Naive thymus-derived CD8-positive, alpha-beta T cell (primary cell): Measurements from ENCODE around the gene ATG101. TPM values are rescaled to one million over a fixed set of nuclear protein-coding genes. Genes with fewer than 3 reads are reported as not detected.

Source experiments
- ATAC-seq, 2 donors: fragments of 150-1000 bp; cut with Tn5 transposase in 1 of 2; sonication (Bioruptor Pico), chemical (Tn5 transposase) in 1 of 2; 1 replicate in 1 of 2; 2 replicates in 1 of 2; pipeline ENCODE4 v1.10.0; 2021; ENCODE audit warnings: mild to moderate bottlenecking in 2 of 2, moderate library complexity in 2 of 2
- POLR2A ChIA-PET: fragments of 350-600 bp; sonication (Branson Sonifier 250); formaldehyde crosslinking; loops from one replicate; lab custom pipeline; 2021; ENCODE audit warnings: antibody characterized with exemption; lab: Charles Lee
- DNase-seq, 10 donors: peaks; one replicate each; pipeline versions ENCODE4 v3.0.0 to v3.0.0-alpha.2; 2020 to 2022
- H3K27ac Mint-ChIP-seq, 10 donors: one replicate each; pipeline ENCODE4 v1.8.0; 2020 to 2022; ENCODE audit warnings: mild to moderate bottlenecking in 10 of 10, mixed read lengths in 10 of 10, moderate library complexity in 4 of 10, inconsistent platforms in 1 of 10
- H3K27me3 Mint-ChIP-seq, 5 donors: one replicate each; pipeline ENCODE4 v1.8.0; 2021 to 2022; ENCODE audit warnings: mixed read lengths in 5 of 5
- H3K36me3 Mint-ChIP-seq, 3 donors: one replicate each; pipeline ENCODE4 v1.8.0; 2020 to 2022; ENCODE audit warnings: mixed read lengths in 3 of 3, mild to moderate bottlenecking in 2 of 3, inconsistent platforms in 1 of 3
- H3K4me1 Mint-ChIP-seq, 4 donors: one replicate each; pipeline ENCODE4 v1.8.0; 2021 to 2022; ENCODE audit warnings: mixed read lengths in 4 of 4
- H3K4me3 Mint-ChIP-seq, 10 donors: one replicate each; pipeline ENCODE4 v1.8.0; 2020 to 2022; ENCODE audit warnings: mild to moderate bottlenecking in 10 of 10, mixed read lengths in 10 of 10, moderate library complexity in 6 of 10, inconsistent platforms in 1 of 10
- H3K9me3 Mint-ChIP-seq, 9 donors: one replicate each; pipeline ENCODE4 v1.8.0; 2020 to 2022; ENCODE audit warnings: mixed read lengths in 9 of 9, mild to moderate bottlenecking in 3 of 9, inconsistent platforms in 1 of 9, moderate library complexity in 1 of 9
- polyA plus RNA-seq, 3 donors: library from polyadenylated mRNA; unstranded; fragments of 300-500 nt; fragmentation: Illumina TruSeq; gene quantifications; one replicate each; pipeline ENCODE4 v1.2.3, GENCODE V29; 2021
- total RNA-seq, 8 experiments: library from RNA in 2 of 8; stranded (reverse) in 2 of 8; gene quantifications; one replicate each; pipeline ENCODE4 v1.2.3 and lab custom pipeline; 2021 to 2026

Gene ATG101
- total and polyA plus RNA-seq, 5 experiments from 2014 or later: 17.6 to 28.8 (median 19.4) TPM

DNA sequence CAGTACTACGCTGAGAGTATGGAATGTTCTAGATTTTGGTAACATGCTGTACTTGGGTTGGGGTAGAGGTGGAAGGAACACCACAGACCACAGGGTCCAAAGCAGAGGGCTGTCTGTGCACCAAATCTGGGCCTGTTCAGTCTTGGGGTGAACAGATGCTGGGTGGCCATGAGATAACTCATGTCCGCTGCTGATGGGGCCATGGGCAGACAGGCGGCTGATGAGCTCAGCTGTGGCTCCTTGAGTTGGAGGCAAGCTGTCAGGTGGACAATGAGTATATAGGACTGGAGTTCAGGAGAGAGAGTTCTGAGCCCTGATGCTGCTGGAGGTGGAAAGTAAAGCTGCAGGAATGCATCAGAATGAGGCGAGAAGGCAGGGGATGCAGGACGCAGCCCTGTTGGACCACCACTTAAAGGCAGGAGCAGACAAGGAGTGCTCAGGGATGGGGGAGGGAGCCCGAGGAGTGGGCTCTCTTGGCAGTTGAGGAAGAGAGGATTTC, 16.0 kb downstream of the ATG101 start:
- no peaks in the 10 kb centered on the region for H3K9me3 Mint-ChIP-seq

DNA sequence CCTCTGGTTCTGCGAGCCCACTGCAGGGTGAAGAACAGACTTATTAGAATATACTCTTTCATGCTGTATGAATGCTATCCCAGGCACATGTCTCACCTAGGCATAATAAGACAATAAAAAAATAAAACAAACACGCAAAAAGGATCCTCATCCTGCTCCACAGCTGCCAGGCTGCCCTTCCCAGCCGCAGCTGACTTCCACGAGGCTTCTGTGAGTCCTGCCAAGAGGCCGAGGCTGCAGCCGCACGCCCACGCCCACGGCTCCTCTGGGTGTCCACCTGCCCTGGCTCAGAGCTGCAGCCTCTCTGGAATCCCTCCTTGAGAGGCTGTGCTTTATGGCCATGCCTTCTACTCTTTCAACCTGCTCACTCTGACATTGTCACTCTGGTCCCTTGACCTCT, 16.6 kb downstream of the ATG101 start:
- Mint-ChIP-seq H3K4me3 (no peak overlapping the region), H3K9me3 (no peaks in the 10 kb centered on the region), H3K4me1 (peaks cover 10 to 28% (median 14%) of the 10 kb centered on the region in 4 donors), H3K36me3 (no peaks in the 10 kb centered on the region), H3K27me3 (peaks cover 11 to 44% (median 35%) of the 10 kb centered on the region in 5 donors), H3K27ac (no peak overlapping the region)
- DNase-seq (no peak), ATAC-seq (no peak)
- POLR2A ChIA-PET: interaction anchor here (0.8 to 2.7 kb wide), 2 partner anchors 61 to 63 kb away, joined by 3 to 13 read pairs; no protein-coding TSS in a partner anchor

More for the DNA sequence above, 16.0 kb downstream of the ATG101 start:
- Mint-ChIP-seq H3K27ac (no peak overlapping the region), H3K4me3 (no peak overlapping the region), H3K27me3 (peaks cover 6 to 38% (median 29%) of the 10 kb centered on the region in 5 donors), H3K36me3 (no peaks in the 10 kb centered on the region), H3K4me1 (peaks cover 10 to 32% (median 15%) of the 10 kb centered on the region in 4 donors)
- POLR2A ChIA-PET: interaction anchor here (0.8 to 2.7 kb wide), 2 partner anchors 60 to 63 kb away, joined by 3 to 13 read pairs; no protein-coding TSS in a partner anchor
- DNase-seq (no peak), ATAC-seq (no peak)

DNA sequence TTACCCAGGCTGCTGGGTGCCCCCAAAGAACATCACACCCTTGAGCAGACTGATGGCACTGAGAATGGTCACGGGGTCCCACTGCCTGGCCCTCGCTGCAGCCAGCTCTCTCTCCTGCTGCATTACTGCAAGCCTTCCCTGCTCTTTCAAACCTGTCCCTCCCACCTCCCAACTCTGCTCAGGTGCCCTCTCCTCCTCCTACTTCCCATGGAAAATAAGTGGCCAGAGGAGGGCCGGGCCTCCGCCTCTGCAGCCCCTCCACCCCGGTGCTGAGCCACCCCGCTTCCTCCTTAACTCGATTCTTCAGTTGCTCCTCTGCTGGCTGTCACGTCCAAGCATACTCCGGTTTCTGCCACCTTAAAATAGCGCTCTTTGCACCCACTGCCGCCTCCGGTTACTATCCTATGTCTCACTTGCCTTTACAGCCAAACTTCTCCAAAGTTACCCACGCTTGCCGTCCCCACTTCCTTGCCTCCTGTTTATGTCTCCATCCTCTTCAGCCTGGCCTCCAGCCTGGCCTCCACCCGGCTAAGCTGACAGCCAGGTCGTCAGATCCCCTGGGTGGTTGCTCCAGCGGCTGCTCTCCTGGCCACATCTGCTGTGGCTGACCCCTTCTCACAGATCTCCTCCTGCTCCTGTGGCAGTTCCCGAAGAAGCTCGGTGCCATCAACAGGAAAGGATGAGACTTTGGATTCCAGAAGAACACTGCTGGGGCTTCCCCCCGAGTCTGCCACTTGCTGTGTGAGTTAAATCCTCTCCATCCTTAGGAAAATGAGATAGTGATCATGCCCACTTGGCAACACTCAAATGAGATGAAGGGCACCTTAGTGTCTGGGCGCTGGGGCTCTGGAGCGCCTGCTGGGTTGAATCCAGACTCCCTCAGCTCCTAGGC, 17.4 kb downstream of the ATG101 start:
- Mint-ChIP-seq H3K4me1 (peaks cover 5 to 20% (median 7%) of the 10 kb centered on the region in 4 donors), H3K27me3 (peaks cover 13 to 51% (median 39%) of the 10 kb centered on the region in 5 donors), H3K27ac (no peak overlapping the region), H3K4me3 (no peak overlapping the region), H3K9me3 (no peaks in the 10 kb centered on the region), H3K36me3 (no peaks in the 10 kb centered on the region)
- POLR2A ChIA-PET: interaction anchor here (2.7 kb wide), 1 partner anchor 62 kb away, joined by 13 read pairs; no protein-coding TSS in a partner anchor
- no peak for DNase-seq
- no peak for ATAC-seq

DNA sequence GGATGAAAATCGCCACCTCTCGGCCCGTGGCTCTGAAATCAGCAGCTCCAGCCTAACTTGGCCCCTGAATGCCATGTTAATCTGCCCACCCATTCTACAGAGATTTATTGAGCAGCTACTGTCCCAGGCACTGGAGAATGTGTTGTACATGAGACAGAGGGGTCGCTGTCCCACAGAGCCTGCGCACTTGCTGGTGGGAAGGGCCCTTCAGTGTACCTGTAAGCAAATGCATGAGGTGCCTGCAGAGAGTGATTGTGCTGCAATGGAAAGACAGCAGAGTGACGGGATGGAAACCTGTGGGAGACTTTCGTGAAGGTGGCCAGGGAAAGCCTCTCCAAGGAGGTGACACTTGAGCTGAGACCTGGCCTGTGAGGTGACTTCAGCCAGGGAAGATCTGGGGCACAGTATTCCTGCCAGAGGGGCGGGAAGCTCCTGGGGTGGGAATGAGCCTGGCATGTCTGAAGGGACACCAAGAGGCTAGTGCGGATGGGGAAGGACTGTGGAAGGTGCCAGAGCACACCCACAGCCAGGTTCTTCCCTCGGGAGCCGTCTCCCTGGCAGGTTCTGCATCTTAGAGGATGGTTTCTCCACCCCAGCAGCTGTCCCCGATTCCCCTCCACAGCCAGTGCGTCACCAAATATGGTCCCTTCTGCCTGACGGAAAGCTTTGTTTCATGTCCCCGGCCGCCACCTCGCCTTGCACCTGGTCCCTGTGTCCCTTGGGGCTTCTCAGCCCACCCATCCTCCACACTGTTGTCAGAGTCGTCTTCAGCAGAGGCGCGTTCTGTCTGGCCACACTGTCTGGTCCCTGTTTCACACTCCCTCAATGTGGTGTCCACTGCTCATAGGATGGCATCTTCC, 18.4 kb downstream of the ATG101 start:
- H3K27me3 Mint-ChIP-seq: peaks cover 16 to 51% (median 39%) of the 10 kb centered on the region in 5 donors

DNA sequence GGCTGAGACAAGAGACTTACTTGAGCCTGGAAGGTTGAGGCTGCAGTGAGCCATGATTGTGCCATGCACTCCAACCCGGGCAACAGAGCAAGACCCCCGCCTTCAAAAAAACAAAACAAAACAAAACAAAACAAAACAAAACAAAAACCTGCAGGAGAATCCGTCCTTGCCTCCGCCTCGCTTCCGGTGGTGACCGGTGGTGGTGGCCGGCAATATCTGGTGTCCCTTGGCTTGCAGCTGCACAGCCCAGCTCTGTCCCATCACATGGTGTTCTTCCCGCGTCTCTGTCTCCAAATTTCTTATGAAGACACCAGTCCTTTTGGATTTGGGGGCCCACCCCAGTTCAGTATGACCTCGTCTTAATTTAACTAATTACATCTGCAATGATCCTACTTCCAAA, 19.7 kb downstream of the ATG101 start:
- H3K27me3 Mint-ChIP-seq: peaks cover 18 to 55% (median 35%) of the 10 kb centered on the region in 5 donors
- H3K27ac Mint-ChIP-seq: no peak overlapping the region
- ATAC-seq: no peak
- H3K36me3 Mint-ChIP-seq: no peaks in the 10 kb centered on the region
- no peak overlapping the region for H3K4me3 Mint-ChIP-seq
- H3K9me3 Mint-ChIP-seq: no peaks in the 10 kb centered on the region
- no peak for DNase-seq
- POLR2A ChIA-PET: no interaction called here
- peaks cover 0 to 7% (median 0%) of the 10 kb centered on the region in 4 donors for H3K4me1 Mint-ChIP-seq

More for the DNA sequence above, 18.4 kb downstream of the ATG101 start:
- Mint-ChIP-seq H3K9me3 (no peaks in the 10 kb centered on the region), H3K4me3 (no peak overlapping the region), H3K4me1 (peaks cover 4 to 13% (median 4%) of the 10 kb centered on the region in 4 donors), H3K36me3 (no peaks in the 10 kb centered on the region), H3K27ac (peak overlapping the region in 1 of 10 donors; percentile 46)
- POLR2A ChIA-PET: no interaction called here
- DNase-seq (no peak), ATAC-seq (no peak)

DNA sequence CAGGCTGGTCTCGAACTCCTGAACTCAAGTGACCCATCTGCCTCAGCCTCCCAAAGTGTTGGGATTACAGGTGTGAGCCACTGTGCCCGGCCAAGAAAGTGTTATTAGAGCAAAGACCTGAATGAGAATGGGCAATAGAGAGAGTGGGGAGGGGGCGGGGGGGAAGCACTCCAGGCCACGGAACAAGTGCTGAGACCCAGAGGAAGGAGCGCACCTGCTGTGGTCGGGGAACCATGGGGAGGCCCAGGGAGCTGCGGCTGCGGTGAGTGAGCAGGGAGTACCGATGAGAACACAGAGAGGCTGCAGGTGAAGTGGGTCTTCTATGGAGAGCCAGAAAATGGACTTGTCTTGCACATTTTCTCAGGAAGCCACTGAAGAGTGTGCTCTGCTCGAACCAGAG, 20.5 kb downstream of the ATG101 start:
- H3K9me3 Mint-ChIP-seq: no peaks in the 10 kb centered on the region
- DNase-seq (no peak), ATAC-seq (no peak)
- POLR2A ChIA-PET: interaction anchor here (0.6 kb wide), 1 partner anchor 61 kb away, joined by 3 read pairs; no protein-coding TSS in a partner anchor
- no peak overlapping the region for H3K27ac Mint-ChIP-seq
- peaks cover 20 to 63% (median 39%) of the 10 kb centered on the region in 5 donors for H3K27me3 Mint-ChIP-seq
- H3K36me3 Mint-ChIP-seq: no peaks in the 10 kb centered on the region
- no peak overlapping the region for H3K4me3 Mint-ChIP-seq
- peaks cover 0 to 7% (median 0%) of the 10 kb centered on the region in 4 donors for H3K4me1 Mint-ChIP-seq

DNA sequence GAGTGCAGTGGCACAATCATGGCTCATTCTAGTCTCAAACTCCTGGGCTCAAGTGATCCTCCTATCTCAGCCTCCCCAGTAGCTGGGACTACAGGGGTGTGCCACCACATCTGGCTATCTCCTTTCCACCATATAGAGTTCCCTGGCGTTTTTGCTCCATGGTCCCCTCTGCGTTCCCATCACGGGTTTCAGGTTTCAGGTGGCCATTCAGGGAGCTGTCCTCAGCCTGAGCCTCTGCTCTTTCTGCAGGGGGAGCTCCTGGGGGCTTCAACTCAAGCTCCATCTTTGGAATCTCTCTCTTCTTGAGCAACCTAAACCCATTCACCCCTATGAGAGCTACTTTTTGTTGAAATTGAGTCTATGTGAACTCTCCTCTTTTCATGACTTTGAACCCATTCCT, 21.3 kb downstream of the ATG101 start:
- Mint-ChIP-seq H3K27me3 (peaks cover 20 to 71% (median 46%) of the 10 kb centered on the region in 5 donors), H3K27ac (no peak overlapping the region)
- POLR2A ChIA-PET: no interaction called here

DNA sequence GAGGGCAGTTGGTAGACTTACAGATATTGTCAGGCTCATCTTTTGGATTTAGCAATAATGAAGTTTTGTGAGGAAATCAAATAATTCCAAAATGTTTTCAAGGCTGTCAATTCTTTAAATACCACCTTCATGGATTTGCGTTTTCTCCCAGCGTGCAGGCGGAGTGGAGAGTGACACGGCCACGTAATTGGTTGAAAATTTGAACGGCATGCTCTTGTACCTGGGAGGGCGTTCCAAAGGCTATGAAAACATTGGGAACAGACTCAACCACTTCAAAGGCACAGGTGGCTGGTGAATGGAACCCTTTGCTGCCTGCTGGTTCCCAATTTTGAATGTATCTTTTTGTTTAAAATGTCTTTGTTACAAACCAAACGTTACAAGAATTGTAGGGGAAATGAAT, 22.1 kb downstream of the ATG101 start:
- Mint-ChIP-seq H3K27me3 (peaks cover 20 to 71% (median 46%) of the 10 kb centered on the region in 5 donors), H3K27ac (no peak overlapping the region), H3K4me1 (peaks cover 0 to 7% (median 0%) of the 10 kb centered on the region in 4 donors), H3K36me3 (no peaks in the 10 kb centered on the region), H3K9me3 (no peaks in the 10 kb centered on the region), H3K4me3 (no peak overlapping the region)
- POLR2A ChIA-PET: no interaction called here
- ATAC-seq: no peak
- DNase-seq: no peak

More for the DNA sequence above, 21.3 kb downstream of the ATG101 start:
- no peaks in the 10 kb centered on the region for H3K9me3 Mint-ChIP-seq
- ATAC-seq (no peak), DNase-seq (no peak)
- peaks cover 0 to 7% (median 0%) of the 10 kb centered on the region in 4 donors for H3K4me1 Mint-ChIP-seq
- H3K36me3 Mint-ChIP-seq: no peaks in the 10 kb centered on the region
- no peak overlapping the region for H3K4me3 Mint-ChIP-seq

DNA sequence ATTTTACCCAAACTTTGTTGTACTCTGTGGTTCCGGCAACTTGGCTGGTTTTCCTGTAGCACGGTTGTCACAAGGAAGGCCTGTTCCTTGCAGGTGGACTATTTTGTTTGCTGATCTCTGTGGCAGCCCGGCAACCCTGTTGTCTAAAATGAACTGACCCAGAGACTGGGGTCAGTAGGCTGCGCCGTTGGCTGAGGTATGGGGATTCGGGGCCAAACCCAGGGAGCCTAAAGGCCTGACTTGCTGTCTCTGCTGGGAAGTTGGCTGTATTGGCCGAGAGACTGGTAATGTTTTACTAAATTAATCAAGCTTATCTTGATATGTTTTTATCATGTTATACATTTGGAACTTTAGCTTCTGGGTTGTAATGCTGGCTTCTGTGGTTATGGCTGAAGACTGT, 23.6 kb downstream of the ATG101 start:
- H3K27me3 Mint-ChIP-seq: peaks cover 24 to 72% (median 51%) of the 10 kb centered on the region in 5 donors
- no peak for ATAC-seq
- no peak for DNase-seq
- POLR2A ChIA-PET: no interaction called here
- H3K36me3 Mint-ChIP-seq: no peaks in the 10 kb centered on the region
- H3K27ac Mint-ChIP-seq: no peak overlapping the region
- H3K4me3 Mint-ChIP-seq: no peak overlapping the region
- no peaks in the 10 kb centered on the region for H3K9me3 Mint-ChIP-seq
- H3K4me1 Mint-ChIP-seq: peaks cover 0 to 3% (median 0%) of the 10 kb centered on the region in 4 donors

DNA sequence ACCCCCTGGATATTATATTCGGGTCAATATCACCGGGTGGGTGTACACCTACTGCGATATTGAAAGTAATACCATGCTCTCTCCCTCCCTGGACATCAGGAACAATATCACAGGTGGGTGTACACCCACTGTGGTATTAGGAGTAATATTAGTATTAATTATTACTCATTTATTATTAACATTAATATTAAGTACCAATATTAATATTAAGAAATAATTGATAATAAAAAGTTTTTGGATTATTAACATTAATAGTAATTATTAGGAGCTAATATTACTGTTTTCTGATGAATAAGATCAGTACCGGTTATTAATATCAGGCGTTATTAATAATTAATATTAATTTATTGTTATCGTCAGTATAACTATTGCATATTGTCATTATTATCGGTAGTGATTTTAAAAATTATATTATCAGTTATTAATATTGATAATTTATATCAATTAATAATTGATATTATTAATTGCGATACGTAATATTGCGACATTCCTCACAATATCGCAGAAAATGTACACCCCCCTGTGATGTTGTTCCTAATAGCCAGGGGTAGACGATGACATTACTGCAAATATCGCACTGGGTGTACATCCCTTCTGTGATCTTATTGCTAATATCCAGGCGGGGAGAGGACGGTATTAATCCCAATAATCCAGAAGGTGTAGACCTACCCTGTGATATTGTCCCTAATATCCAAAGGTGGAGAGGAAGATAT, 26.7 kb downstream of the ATG101 start:
- no peak overlapping the region for H3K4me3 Mint-ChIP-seq
- POLR2A ChIA-PET: no interaction called here
- H3K9me3 Mint-ChIP-seq: no peaks in the 10 kb centered on the region
- H3K4me1 Mint-ChIP-seq: no peaks in the 10 kb centered on the region
- ATAC-seq: no peak
- H3K27ac Mint-ChIP-seq: no peak overlapping the region
- no peaks in the 10 kb centered on the region for H3K36me3 Mint-ChIP-seq
- no peak for DNase-seq
- H3K27me3 Mint-ChIP-seq: peaks cover 29 to 67% (median 43%) of the 10 kb centered on the region in 5 donors

DNA sequence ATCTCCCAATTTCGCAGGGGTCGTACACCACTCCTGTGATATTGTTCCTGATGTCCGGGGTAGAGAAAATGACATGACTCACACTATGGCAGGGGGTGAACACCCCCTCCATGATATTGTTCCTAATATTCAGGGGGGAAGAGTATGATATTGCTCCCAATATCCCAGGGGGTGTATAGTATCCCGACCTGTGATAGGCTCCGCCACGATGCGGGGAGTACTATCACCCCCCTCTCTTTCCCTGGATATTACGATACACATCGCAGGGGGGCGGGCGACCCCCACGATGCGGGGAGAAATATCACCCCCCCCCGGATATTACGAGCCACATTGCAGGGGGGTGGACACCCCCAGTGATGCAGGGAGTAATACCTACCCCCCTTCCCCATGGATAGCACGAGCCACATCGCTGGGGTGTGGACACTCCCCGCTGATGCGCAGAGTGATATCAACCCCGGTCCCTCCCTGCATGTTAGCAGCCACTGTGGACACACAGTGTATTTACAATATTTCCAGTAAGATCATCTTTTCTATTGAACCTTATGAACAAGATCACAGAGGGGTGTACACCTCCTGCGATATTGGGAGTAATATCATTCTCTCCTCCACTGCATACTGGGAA, 27.4 kb downstream of the ATG101 start:
- Mint-ChIP-seq H3K4me1 (no peaks in the 10 kb centered on the region), H3K27me3 (peaks cover 32 to 68% (median 47%) of the 10 kb centered on the region in 5 donors), H3K36me3 (no peaks in the 10 kb centered on the region), H3K4me3 (no peak overlapping the region), H3K9me3 (no peaks in the 10 kb centered on the region), H3K27ac (peak overlapping the region in 1 of 10 donors; percentile 4)
- DNase-seq (no peak), ATAC-seq (peak in 1 of 2 donors; percentile 43)
- POLR2A ChIA-PET: no interaction called here
